ENCODE data around the gene CCL20.

The CCL20 gene, protein sequence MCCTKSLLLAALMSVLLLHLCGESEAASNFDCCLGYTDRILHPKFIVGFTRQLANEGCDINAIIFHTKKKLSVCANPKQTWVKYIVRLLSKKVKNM

DNA sequence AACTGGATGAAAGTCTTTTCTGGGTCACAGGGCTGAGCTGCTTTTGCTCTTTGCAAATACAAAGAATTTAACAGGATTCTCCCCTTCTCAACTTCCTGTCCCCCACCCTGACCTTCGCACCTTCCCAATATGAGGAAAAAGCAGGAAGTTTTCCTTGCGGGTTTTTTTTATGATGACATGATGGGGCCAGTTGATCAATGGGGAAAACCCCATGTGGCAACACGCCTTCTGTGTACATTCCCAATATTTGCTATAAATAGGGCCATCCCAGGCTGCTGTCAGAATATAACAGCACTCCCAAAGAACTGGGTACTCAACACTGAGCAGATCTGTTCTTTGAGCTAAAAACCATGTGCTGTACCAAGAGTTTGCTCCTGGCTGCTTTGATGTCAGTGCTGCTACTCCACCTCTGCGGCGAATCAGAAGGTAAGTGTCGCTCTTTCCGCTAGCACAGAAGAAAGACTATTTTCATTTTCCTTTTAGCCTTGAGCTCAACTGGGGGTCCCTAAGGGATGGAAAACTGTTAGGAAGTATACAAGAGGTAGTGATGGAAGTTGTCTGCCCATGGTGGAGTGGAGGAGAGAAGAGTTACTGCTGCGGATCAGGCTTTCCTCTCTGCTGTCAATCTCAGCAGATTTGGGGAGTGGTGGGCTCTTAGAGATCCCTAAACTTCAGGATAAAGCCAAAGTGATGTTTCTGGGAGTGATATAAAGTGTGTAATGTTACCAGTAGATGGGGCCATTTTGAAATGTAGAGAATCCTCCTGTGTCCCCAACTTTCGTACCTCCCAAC, at the start of gene CCL20:
CCL20 (plus strand) TSS at position 281 of the 792 bp plus-strand sequence; CDS start at position 351, 70 bp downstream.
- TF ChIP-seq, protein P1, sequence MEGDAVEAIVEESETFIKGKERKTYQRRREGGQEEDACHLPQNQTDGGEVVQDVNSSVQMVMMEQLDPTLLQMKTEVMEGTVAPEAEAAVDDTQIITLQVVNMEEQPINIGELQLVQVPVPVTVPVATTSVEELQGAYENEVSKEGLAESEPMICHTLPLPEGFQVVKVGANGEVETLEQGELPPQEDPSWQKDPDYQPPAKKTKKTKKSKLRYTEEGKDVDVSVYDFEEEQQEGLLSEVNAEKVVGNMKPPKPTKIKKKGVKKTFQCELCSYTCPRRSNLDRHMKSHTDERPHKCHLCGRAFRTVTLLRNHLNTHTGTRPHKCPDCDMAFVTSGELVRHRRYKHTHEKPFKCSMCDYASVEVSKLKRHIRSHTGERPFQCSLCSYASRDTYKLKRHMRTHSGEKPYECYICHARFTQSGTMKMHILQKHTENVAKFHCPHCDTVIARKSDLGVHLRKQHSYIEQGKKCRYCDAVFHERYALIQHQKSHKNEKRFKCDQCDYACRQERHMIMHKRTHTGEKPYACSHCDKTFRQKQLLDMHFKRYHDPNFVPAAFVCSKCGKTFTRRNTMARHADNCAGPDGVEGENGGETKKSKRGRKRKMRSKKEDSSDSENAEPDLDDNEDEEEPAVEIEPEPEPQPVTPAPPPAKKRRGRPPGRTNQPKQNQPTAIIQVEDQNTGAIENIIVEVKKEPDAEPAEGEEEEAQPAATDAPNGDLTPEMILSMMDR (IDR thresholded peaks at IDR 0.05; ENCODE audit: low read depth, low read length, missing control alignments), result no peak
- DNase-seq (ENCODE audit: low read depth), result no peak
- in situ Hi-C loops (cut with HindIII; ENCODE audit: low sequenced_read_pairs), result no loop called here
- no peak within 1 kb of the TSS for H3K4me3 ChIP-seq (ENCODE audit: low read depth, low read length)

DNA sequence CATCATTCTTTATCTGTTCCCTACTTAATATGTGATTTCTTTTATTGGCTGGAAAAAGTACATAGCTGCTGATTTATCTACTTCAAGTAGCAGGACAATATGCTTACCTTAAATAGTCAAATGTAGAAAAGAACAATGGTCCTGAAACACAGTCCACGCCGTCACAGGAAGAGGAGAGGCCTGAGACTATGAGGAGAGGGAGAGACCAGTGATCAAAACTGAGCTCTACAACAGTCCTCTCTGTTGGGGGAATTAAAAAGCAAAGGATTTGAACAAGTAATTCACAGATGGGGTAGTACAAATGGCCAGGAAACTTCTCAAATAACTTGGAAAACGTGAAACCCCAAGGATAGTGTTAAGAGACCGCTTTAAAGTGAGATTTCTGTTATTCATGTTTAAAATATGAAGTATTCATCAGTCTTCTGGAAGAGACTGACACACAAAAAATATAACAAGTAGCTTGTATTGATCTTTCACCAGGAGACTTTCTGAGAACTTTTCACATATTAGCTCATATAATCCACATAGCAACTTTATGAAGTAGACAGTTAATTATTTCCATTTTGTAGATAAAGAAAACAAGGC, 47.8 kb upstream of the CCL20 start:
- DNase-seq (ENCODE audit: low read depth), result no peak
- TF ChIP-seq, protein P1 (IDR thresholded peaks at IDR 0.05; ENCODE audit: low read depth, low read length, missing control alignments), result no peak
- in situ Hi-C loops (cut with HindIII; ENCODE audit: low sequenced_read_pairs), result no loop called here
- H3K4me3 ChIP-seq (ENCODE audit: low read depth, low read length), result no peak overlapping the region

DNA sequence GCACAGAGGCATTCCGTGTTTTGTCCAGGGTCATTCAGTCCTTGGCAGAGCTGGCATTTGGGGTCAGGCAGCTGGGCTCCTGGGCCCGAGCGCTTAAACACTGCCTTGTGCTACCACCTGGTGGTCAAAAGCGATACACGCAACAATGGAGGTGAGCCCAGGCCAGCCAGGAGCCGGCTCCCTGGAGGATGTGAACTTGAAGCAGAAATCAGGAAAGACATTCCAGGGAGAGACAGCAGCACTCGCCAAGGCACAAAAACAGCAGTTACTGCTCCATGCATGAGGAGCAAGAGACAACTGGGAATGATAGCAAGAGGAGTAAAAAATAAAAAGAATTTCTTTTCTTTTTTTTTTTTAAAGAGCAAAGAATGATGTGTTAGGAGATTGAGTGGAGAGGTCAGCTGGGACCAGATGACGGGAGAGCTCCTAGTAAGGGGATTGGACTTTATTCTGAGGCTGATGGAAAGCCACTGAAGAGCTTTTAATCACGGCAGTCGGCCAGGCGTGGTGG, 47.2 kb upstream of the CCL20 start:
- TF ChIP-seq, protein P1 (IDR thresholded peaks at IDR 0.05; ENCODE audit: low read depth, low read length, missing control alignments), result peak; percentile 83
- no peak overlapping the region for H3K4me3 ChIP-seq (ENCODE audit: low read depth, low read length)
- DNase-seq (ENCODE audit: low read depth), result peak; percentile 56
- in situ Hi-C loops (cut with HindIII; ENCODE audit: low sequenced_read_pairs), result no loop called here

DNA sequence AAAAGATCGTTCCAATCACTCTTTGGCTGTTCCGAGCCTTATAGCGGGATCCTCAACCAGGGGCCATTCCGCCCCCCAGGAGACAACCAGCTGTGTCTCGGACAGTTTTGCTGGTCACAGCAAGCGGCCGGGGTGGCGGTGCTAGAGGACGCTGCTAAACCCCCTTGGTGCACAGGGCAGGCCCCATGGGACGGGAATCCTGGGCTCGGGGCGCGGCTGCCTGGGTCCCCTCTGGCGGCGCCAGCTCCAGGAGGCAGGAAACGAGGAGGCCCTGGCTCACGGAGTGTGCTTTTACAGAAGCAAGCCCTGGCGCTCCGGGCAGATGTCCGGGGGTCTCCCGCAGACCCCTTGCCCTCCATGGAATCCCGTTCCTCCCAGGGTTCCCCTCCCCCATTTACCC, 45.8 kb upstream of the CCL20 start:
- no peak overlapping the region for H3K4me3 ChIP-seq (ENCODE audit: low read depth, low read length)
- TF ChIP-seq, protein P1 (IDR thresholded peaks at IDR 0.05; ENCODE audit: low read depth, low read length, missing control alignments), result no peak
- DNase-seq (ENCODE audit: low read depth), result no peak
- in situ Hi-C loops (cut with HindIII; ENCODE audit: low sequenced_read_pairs), result no loop called here

DNA sequence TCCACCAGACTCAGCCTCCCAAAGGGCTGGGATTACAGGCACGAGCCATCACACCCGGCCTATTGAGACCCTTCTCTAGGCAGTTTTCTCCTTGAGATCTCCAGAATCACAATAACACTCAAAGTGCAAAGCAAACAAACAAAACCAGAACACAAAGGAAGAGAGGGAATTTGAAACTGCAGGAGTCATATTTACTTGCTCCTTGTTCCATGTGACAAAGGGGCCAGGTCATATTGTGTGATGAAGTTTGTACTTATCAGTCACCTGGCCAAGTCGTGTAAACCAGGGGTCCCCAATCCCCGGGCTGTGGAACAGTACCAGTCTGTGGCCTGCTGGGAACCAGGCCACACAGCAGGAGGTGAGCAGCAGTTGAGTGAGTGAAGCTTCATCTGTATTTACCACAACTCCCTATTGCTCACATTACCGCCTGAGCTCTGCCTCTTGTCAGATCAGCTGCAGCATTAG, 41.4 kb upstream of the CCL20 start:
- DNase-seq (ENCODE audit: low read depth), result no peak
- no peak overlapping the region for H3K4me3 ChIP-seq (ENCODE audit: low read depth, low read length)
- TF ChIP-seq, protein P1 (IDR thresholded peaks at IDR 0.05; ENCODE audit: low read depth, low read length, missing control alignments), result no peak
- in situ Hi-C loops (cut with HindIII; ENCODE audit: low sequenced_read_pairs), result no loop called here

DNA sequence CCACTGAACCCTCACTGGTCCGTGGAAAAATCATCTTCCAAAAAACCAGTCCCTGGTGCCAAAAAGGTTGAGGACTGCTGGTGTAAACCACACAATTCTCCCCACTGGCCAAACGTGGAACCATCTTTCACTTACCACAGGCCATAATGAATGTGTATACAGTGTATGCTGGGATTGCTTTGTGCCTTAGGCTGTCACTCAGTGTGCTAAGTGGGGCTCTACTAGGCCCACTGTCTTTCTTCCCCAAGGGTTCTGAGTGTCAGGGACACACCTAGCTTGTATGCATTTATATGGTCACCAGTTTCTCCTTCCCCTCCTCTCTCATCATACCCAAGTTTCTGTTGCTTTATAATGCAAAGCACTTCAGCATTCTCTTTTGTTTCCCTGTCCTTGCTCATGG, 40.7 kb upstream of the CCL20 start:
- no peak overlapping the region for H3K4me3 ChIP-seq (ENCODE audit: low read depth, low read length)
- TF ChIP-seq, protein P1 (IDR thresholded peaks at IDR 0.05; ENCODE audit: low read depth, low read length, missing control alignments), result no peak
- in situ Hi-C loops (cut with HindIII; ENCODE audit: low sequenced_read_pairs), result no loop called here
- no peak for DNase-seq (ENCODE audit: low read depth)
